ENCODE measurements around the gene PSTPIP2.
A peak's percentile ranks its signal among the peaks of the same experiment; 100 is the strongest.
"Not testable (repeated sequence)": the region's sequence is repeated elsewhere in the genome, so short reads cannot be mapped to it uniquely, and the experiment has no call there.

Gene PSTPIP2

GRCh38 chr18:45980229-45980628 is 91.8 kb downstream of the PSTPIP2 start:
- no peak for DNase-seq

DNA sequence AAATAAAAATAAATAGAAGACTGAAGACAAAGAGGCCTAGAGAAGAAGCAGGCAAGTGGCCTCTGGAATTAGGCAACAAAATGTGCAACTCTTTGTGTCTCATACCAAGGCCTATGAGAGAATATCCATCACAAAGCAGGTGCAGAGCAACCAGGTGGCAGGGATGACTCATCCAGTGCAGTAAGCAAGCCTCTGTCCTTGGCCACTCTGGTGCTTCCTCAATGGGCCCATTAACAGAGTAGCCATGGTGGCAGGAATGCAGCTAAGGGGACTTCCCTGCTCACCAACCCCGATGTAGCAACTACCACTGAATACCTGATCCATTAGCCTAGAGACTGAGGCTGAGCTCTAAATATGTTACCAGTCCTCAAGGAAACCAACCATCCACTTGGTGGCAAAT is 94.0 kb downstream of the PSTPIP2 start:
- DNase-seq: no peak

- no peak for DNase-seq
Measured at GRCh38 chr18:45976974-45977373, 95.1 kb downstream of the PSTPIP2 start.

DNA sequence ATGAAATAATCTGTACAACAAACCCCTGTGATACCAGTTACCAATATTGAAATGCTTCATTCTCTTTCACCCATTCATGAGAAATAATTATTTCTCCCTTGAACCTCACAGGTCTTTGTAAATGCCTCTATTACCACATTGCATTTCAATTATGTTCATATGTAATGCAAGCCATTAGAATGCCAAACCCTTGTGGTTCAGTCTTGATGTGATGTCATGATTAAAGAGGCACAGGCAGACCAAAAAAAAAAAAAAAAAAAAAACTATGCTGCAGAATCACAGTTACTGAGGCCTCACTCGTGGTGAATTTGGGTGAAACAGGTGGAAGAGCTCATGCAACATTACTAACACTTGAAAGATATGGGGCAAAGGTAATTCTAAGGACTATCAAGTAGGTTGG is 95.5 kb downstream of the PSTPIP2 start:
- DNase-seq: no peak

- DNase-seq: peak; percentile 68 to 80
Measured at GRCh38 chr18:45974088-45974536, 97.9 kb downstream of the PSTPIP2 start.

DNA sequence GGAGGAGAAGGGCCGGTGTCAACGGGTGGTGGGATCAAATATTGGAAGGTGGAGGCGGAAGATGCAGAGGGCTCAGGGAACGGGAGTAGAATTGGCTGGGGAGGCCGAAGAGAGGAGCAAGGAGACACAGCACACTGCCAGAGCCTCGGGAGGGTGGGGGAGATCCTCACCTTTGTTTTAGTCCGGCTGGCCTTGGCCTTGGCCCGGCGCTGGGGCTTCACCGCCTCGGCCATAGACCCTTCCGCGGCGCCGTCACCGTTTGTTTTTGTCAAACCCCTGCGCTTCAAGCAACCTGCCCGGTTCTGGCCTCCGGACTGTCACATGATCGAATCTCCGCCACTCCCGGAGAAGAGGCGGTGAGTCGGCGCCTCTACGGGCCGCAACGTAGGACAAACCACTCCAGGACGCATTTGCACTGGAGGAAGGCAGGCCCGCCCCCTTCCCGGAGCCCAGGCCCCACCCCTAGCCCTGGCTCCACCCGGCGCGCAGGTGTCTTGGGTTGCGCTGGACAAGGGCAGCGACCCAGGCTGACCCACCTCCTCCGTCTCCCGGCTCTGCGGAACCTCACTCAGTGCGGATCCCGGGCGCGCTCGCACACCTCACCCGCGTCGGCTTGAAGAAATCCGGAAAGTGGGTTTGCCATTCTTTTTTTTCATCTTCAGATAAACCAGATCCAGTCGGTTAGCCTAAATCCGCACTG is 104.9 kb downstream of the PSTPIP2 start, which contains the start of gene EPG5:
EPG5 (minus strand) TSS at position 323 of the 700 bp plus-strand sequence; CDS start at position 233, 90 bp downstream.
- peak; percentile 93 to 94 for DNase-seq

DNA sequence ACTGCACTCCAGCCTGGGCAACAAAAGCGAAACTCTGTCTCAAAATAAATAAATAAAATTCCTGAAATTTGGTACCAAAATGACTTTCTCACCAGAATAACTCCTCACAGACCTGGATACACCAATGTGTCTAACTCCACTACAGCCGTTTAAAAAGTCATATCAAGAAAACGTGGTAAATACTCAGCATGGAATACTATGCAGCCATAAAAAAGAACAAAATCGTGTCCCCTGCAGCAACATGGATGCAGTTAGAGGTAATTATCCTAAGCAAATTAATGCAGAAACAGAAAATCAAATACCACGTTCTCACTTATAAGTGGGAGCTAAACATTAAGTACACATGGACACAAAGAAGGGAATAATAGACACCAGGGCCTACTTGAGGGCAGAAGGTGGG is 107.1 kb downstream of the PSTPIP2 start:
- DNase-seq: not testable (repeated sequence)

- DNase-seq: peak; percentile 4 to 34
Measured at GRCh38 chr18:45962866-45963265, 109.2 kb downstream of the PSTPIP2 start.

DNA sequence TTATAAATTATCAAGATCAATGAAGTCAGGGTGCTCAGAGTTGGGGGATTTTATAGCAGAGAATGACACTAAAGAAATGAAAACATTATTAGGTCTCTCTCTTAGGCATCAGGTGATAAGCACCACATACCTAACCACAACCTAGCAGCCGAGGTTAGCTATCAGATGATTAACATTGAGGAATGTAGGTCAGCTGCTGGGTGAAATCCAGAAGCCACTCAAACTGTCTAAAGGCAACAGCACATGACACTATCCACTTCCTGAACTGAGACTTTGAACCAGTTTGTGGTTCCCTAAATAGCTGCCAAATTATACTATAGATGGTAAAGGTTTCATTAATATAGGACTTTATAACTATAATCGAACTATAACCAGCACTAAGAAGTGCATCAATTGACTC is 109.6 kb downstream of the PSTPIP2 start:
- DNase-seq: peak; percentile 41 to 78

DNA sequence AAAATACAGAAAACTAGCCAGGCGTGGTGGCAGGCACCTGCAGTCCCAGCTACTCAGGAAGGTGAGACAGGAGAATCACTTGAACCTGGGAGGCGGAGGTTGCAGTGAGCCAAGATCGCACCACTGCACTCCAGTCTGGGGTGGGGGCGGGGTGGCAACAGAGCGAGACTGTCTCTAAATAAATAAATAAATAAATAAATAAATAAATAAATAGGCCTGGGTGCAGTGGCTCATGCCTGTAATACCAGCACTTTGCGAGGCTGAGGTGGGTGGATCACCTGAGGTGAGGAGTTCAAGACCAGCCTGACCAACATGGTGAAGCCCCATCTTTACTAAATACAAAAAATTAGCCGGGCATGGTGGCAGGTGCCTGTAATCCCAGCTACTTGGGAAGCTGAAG is 112.6 kb downstream of the PSTPIP2 start:
- DNase-seq: not testable (repeated sequence)

DNA sequence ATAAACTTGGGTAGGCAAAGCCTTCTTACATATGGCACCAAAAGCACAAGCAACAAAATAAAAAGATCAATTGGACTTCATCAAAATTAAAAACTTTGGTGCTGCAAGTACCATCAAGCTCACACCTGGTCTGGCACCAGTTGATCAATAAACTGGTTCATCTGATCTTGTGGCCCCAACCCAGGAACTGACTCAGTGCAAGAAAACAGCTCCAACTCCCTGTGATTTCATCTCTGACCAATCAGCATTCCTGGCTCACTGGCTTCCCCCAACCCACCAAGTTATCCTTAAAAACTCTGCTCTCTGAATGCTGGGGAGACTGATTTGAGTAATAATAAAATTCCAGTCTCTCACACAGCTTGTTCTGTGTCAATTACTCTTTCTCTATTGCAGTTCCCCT is 113.3 kb downstream of the PSTPIP2 start:
- no peak for DNase-seq

GRCh38 chr18:45958027-45958426 is 114.0 kb downstream of the PSTPIP2 start:
- no peak for DNase-seq

DNA sequence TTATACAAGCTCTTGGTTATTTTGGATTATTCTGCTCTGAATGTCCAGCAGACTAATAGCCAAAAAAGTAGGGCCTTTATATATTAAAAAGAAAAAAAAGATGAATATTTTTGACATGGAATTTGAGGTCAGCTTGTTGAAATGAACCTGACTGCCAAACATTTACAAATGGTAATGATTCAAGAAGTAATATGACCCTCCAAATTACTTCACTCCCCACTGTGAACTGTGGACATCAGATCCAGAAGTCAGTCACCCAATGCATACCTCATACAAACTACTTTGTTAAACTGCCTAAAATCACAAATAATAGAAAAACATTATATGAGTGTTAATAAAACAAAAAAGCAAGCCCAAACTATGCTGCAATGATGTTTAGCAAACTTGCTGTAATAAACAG is 115.0 kb downstream of the PSTPIP2 start:
- no peak for DNase-seq

DNA sequence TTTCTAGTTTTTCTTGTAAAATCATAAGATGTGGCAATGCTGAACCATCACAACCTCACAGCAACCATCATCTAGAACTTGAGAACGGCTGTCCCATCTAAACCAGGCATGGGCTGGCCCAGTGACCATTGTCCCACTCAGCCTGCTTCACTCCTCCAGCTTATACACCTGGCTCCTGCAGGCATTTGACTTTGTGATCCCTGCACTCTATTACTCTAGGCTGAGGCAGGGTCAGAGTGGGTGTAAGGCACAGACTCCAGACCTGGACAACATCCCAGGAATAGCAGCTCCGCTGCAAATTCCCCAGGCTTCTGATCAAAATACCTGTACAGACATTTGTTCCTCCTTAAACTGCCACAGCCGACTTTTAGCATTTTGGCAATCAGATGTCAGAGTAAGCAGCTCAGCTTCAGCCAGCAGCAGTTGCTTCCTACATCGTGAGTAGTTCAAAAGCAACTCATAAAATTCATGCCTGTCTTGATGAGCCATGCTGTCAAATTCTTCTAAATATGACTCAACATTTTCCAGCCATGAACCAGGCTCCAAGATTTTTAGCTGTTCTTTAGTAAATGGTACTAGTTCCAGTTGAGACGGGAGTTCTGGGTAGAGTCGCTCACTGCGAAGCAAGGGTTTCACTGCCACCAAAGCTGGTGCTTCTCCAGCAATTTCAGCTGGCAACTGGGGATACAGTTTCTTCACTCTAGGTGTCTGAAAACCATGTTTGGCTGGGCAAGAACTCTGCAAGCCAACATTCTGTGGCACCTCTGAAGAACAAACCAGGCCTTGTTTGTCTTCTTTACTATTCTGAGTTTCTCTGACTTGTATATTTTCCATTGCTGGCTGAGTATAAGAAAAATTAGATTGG is 117.8 kb downstream of the PSTPIP2 start:
- DNase-seq: no peak

- DNase-seq: peak in 1 of 2 donors; percentile 15
Measured at GRCh38 chr18:45951016-45951714, 120.9 kb downstream of the PSTPIP2 start.

- no peak for DNase-seq
Measured at GRCh38 chr18:45945669-45946068, 126.4 kb downstream of the PSTPIP2 start.

DNA sequence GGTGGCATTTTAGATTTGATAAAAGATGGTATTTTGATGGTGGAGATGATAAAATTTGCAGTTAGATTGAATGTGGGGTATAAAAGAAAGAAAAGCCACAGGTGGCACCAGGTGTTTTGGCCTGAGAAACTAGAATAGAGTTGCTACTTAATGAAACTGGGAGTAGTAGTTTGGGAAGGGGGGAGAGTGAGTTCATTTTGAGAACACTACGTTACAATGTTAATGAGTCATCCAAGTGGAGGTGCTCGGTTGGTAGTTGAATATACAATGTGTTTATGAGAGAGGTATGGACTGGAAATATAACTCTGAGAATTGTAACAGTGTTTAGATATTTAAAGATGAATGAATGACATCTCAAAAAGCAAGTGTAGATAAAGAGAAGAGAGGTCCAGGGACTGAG is 131.3 kb downstream of the PSTPIP2 start:
- DNase-seq: no peak

- no peak for DNase-seq
Measured at GRCh38 chr18:45939236-45939635, 132.8 kb downstream of the PSTPIP2 start.

DNA sequence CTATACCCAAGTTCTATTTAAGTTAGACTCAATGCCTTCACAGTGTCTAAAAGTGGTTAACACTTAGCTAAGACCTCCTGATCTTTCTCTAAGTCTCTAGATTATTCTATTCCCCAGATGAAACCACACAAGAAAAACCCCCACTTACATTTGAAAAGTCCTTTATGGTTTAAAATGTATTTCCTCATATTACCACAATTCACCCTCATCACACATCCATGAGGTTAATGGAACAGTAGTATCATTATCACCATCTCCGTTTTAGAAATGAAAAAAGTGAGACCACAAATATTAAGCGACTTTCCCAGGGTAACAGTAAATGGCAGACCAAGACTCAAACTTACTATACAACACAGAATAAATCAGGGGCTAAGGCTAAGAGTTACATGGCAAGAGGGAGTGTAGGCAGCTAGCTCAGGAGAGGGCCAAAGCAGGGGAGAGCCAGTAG is 133.5 kb downstream of the PSTPIP2 start:
- DNase-seq: peak in 1 of 2 donors; percentile 56

- DNase-seq: no peak
Measured at GRCh38 chr18:45935591-45936335, 136.3 kb downstream of the PSTPIP2 start.

Measured in CD4-positive, alpha-beta T cell treated with Interleukin-1 beta for 1 hour (primary cell).